GF-D8 (cell line): ENCODE results near the gene TNS4.
A peak's percentile ranks its signal among the peaks of the same experiment; 100 is the strongest.

Experiments used
- DNase-seq: peaks from one replicate; lab custom pipeline; 2025; lab: John Stamatoyannopoulos, UW

TNS4 gene

DNA sequence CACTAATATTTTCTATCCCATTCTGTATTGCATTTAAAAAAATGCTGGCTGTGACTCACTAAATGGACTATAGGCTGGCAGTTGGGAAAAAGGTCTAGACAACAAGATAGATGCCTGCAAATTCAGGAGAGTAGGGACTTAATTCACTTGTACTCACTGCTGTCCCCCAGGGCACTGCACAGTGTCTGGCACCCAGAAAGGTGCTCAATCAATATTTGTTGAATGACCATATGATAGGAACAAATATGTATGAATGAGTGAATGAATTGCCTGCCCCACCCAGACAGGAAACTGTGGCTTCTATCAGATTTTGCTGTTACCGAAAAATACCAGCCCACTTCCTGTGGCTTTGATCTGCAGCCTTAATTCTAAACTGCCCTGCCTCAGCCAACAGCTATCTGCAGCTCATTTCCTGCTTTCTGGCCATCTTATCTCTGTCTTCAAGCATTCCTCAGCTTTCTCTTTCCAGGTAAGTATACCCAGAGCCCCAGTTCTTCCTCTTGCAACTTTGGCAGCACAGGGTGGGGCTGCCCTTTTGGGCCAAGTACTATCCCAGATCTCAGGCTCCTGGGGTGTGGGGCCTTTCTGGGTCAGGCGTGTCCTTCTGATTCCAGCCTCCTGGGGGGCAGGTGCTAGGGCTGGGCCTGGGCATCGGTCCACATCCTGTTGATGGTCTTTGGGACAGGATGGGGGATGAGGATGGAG is 15.3 kb upstream of the TNS4 start:
- peak; percentile 68 for DNase-seq

DNA sequence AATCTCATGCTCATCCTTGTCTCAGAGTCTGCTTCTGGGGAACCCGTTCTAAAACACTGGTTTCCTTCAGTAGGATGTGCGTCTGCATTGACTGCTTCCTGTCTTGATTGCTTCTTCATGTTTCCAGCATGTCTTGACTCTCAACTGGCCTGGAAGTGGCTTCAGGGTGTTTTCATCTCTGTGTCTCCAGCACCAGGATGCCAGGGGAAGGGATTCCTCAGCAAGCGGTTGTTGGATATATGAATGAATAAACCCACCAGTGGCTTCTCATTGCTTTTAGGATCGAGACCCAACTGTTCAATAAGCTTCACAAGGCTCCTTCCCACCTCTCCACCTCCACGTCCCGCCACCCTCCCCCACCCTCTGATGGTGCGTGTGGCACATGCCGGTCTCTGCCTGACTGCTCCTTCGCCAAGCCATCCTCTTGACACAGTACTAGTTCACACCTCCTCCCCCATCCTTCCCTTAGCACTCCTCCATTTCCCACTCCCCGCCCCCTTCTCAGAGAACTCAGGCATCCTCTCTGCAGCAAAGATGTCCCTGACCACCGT is 14.1 kb upstream of the TNS4 start:
- no peak for DNase-seq

DNA sequence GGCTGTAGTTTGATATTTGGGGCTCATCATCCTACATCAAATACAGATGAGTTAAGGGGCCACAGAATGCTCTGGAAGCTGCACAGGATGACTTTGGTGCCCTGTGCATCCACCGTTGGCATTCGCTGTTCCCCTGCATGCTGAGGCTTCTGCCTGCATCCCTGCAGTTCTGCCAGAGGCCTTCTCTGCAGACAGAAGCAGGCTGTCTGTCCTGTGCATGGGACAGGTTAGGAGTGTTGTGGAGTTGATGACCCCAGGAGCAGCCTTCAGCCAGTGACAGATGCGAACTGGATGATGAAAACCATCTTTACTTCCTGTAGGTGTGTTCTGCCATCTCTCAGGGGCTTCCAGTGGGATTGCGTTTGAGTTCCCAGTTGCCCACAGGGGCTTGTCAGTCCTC is 13.6 kb upstream of the TNS4 start:
- no peak for DNase-seq

DNA sequence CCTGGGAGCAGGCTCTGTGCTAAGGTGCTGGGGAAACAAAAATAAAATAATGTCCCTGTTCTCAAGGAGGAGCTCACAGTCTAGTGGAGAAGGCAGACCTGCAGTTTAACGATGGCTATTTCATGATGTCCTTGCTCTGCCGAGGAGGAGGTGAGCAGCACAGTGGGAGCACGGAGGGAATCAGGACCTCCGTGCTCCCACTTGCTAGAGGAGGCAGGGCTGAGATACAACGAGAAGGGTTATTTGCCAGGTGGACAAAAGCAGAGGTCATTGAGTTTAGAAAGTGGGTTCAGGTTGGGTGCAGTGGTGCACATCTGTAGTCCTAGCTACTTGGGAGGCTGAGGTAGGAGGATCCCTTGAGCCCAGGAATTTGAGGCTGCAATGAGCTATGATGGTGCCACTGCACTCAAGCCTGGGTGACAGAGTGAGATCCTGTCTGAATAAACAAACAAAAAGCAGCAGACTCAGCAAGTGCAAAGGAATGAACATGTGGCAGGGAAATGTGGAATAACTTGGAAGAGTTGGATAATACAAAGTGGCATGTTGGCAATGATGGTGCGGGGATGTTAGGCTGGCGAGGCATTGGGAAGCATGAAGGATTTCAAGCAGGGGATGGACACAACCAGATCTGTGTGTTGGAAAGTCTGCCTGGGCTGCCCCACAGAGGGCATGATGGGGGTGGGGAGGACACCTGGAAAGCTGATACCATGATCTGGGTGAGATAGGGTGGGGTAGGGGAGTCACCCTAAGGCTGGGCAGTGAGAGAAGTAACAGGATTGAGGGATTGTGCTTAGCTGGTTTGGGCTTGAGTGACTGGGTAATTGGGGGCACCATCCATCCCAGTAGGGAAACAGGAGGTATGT is 12.8 kb upstream of the TNS4 start:
- DNase-seq: no peak

DNA sequence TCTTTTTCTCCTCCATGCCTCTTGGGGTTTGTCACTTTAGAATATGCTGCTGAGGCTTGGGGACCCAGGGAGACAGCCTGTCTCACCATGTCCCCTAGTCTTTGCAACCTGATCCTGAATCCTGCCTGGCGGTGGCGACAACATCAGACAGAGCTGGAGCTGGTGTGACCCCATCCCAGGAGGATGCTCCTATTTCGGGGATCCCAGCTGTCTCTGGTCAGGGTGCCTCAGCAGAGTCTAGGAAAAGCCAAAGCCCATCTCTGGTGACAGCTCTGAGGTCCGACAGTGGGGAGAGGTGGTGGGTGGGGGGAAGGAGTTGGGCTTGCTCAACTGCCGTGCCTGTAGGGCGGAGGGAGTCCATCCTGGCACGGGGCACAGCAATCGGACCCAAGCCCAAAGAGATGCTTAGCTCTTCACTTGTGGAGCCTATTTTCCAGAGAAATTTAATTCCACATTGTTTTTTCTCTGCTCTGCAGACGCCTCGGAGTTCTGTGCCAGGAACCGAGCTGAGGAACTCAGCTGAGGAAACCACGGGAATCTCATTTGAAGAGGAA is 10.3 kb upstream of the TNS4 start:
- no peak for DNase-seq

DNA sequence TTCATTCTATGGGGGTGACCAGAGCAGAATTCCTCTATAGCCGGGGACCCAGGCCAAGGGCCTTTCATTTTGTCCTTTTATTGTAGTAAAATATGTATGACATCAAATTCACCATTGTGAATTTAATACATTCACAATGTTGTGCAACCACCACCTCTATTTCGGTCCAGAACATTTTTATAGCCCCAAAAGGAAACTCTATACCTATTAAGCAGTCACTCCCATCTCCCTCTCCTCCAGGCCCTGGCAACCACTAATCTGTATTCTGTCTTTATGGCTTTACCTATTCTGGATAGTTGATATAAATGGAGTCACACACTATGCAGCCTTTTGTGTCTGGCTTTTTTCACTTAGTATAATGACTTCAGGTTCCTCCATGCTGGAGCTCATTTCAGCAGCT is 9.7 kb upstream of the TNS4 start:
- no peak for DNase-seq

DNA sequence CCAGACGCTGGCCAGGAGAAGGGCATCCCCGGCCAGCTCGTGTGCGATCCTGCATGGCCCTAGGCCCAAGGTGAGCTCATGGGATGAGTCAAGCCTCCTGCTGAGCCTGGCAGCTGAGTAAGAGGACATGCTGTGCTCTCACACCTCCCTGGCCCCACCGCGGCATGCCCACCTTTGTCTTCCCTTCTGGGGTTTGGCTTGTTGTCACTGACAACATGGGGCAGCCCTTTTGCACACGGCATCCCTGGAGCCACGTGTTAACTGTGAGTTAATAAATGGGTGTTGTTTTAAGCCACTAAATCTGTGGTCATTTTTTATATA is 8.9 kb upstream of the TNS4 start:
- no peak for DNase-seq

DNA sequence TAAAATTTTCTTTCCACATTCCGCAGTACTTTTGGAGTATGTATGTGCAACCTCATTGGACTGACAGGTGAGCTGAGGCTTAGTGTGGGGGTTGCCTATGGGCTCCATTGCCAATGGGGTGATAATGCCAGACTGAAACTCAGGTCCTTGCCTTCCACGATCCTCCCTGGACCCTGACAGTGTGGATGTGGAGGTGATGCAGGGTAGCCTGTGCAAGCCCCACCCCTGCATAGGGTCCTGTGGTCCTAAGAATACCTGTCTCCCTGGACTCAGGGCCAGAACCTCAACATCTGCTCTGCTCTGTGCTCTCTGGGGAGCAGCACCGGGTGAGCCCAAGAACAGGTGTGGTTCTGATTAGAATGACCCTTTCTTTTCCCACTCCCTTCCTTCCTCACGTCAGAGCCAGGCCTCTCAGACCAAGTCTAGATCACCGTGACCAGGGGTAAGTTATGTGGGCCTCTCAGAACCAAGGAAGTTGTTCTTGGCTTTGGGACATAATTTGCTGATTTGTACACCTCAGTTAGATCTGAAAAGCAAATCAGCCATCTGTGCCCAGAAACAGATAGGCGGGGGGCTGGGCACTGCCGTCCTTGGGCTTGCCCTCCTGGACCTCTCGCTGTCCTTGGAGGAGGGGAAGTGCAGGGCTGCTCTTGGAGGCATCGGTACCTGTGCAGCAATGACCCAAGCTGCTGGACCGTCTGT is 8.4 kb upstream of the TNS4 start:
- no peak for DNase-seq

DNA sequence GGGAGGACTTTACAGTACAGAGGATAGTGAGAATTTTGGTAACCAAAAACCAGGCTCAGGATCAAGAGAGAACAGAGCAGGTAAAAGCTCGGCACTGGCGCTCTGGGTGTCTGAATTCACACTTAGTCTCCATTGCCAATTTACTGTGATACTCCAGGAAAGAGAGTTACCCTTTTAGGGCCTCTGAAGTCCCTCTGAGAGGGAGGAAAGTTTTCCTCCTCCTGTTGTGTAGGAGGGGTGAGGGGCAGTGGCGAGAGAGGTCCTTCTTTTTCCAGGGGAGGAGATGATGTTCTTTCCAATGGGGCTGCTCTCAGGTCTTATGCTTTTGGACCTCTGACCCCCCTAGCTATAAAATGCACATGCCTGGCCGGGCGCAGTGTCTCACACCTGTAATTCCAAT is 5.4 kb upstream of the TNS4 start:
- no peak for DNase-seq

DNA sequence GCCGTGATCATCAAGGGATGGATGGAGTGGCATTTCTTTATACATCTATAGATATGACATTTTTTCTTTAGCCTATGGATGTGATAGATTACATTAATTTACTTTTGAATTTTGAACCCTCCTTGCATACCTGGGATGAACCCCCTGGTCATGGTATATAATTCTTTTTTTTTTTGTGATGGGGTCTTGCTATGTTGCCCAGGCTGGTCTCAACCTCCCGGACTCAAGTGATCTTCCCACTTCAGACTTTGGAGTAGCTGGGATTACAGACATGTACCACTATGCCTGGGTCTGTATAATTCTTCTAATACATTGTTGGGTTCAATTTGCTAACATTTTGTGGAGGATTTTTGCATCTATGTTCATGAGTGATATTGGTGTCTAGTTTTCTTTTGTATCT is 1.7 kb upstream of the TNS4 start:
- DNase-seq: no peak

DNA sequence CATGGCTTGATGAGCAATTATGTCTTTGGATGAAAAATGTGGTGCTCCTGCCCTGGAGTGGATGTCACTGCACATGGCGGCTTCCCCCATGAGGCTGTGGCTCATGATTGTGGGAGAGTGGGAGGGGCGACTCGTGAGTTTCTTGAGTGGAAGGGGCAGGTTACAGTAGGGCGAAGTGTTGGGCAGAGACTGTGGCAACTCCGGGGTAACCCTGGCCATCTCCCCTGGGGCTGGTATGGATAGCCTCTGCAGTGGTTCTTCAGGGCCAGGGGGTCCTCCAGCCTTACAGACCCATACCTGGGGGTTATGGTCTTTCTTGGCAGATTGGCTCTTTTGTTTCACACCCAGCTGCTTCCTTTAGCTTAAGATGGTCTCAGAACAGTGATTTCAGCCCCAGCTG is 1.3 kb upstream of the TNS4 start:
- DNase-seq: no peak

DNA sequence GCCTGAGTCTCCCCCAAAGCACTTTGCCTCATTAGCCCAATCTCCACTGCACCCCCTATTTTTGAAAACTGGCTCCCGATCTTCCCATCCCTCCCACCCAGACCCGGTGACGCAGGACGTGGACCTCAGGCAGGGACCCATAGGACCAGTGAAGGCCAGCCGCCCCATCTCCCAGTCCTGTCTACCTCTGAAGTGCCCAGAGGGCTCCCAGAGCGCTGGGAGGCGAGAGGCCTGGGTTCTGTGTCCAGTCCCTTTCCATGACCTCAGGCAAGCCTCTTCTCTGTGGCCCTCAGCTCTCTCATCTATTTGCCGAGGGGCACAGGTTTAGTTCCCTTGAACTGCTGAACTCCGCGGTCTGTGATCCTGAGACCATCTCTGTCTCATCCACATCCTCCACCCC is 714 bp downstream of the TNS4 start:
- no peak for DNase-seq

DNA sequence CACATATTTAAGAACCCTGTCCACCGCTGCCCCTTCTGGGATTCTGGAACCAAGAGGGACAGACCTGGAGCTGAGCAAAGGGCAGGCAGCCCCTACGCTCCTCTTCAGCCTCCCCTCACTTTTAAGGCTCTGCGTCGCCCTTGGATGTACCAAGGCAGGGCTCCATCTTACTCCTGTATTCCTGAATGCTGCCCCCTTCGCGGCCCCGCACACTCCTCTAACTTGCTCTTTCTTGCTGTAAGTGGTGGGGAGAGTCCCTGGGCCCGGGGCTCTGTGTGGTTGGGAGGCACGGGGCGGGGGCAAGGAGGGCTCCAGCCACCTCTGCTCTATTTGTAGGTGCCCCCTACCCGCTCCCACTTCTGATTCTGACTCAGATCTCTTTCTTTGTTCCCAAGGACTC is 1.2 kb downstream of the TNS4 start:
- DNase-seq: no peak

DNA sequence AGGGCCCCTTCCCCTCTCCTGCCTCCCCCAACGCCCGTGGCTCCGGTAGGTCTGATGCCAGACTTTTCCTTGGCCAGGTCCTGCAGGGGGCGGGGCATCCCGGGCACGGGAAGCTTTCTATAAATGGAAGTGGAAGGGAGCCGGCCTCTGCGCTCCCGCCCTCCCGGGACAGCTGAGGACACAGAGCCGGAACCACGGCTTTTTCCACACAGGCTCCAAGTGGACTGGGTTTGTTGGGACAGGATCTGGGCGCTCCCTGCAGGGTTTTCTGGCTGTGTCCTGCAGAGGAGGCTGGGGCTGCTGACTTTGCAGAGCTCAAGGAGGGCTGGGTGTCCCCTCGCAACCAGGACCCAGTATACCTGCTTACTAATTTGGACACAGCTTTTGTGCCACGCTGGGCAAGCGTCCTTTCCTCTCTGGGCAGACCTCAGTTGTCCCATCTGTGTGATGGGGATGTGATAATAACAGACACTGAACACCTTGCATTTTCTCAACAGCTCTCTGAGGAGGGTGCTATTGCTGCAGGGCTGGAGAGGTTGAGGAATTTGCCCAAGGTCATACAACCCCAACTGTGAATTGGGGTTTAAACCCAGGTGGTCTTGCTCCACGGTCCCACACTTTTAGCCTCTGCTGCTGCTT is 1.8 kb downstream of the TNS4 start:
- no peak for DNase-seq

DNA sequence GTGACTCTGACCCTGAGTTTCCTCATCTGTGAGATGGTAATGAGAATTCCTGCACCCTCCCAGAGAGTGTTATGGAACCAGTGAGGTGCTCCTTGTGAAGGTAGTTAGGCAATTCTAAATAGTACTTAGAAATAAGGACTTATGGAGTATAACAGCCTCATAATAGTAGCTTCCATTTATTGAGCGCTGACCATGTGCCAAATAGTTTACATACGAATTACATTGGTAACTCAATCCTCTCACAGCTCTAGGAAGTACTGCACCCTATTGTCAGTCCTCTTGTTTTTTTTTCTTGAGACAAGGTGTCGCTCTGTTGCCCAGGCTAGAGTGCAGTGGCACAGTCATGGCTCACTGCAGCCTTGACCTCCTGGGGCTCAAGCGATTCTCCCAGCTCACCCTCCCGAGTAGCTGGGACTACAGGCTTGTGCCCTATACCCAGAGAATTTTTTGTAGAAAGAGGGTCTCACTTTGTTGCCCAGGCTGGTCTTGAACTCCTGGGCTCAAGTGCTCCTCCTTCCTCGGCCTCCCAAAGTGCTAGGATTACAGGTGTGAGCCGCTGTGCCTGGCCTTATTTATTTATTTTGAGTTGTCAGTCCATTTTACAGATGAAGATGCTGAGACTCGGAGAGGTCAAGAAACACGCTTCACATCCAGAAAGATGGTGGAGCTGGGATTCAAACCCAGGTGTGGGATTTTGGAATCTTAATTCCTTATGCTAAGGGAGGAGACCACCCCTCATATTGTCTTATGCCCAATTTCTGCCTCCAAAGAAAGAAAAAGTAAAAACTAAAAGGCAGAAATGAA is 2.9 kb downstream of the TNS4 start:
- no peak for DNase-seq

DNA sequence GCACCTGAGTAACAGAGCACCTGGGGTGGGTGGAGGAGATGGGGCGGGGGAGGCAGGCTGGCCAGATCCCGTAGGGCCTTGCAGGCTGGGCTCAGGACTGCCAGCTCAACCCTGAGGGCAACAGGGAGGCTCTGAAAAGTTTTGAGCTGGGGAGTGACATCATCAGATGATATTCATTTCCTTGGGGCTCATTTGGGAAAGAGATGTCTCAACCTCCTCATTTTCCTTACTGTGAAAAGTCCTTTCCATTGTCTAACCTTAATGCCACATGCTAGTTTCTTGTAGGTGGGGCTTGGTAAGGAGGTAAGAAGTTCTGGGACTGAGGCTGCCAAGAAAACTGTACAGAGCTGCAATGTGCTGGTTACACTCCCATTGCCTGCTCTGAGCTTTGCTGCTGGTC is 3.7 kb downstream of the TNS4 start:
- DNase-seq: no peak

DNA sequence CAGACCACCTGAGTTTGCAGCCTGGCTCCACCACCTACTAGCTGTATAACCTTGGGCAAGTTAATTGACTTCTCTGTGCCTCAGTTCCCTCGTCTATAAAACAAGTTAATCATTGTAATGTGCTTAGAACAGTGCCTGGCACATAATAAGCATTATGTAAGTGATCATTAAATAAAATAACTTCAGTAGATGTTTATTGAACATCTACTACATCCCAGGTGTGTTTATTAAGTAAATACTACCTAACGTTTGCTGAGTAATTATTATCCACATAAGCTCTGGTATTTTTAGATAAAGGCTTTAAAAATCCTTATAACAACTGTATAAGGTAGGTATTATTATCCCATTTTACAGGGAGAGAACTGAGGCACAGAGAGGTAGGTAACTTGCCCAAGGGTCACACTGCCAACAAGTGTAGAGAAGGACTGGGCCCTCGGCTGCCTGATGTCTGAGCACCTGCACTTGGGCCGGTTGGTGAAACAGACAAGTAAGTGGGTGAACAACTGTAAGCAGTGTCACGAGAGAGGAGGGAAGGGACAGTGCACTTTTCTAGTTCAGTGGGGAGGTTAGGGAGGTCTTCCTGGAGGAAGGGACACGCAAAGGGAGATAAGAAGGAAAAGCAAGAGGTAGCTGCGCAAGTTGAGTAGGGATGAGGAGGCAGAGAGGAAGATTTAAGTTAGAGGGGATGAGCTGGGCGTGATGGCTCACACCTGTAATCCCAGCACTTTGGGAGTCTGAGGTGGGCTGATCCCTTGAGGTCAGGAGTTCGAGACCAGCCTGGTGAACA is 4.6 kb downstream of the TNS4 start:
- no peak for DNase-seq

DNA sequence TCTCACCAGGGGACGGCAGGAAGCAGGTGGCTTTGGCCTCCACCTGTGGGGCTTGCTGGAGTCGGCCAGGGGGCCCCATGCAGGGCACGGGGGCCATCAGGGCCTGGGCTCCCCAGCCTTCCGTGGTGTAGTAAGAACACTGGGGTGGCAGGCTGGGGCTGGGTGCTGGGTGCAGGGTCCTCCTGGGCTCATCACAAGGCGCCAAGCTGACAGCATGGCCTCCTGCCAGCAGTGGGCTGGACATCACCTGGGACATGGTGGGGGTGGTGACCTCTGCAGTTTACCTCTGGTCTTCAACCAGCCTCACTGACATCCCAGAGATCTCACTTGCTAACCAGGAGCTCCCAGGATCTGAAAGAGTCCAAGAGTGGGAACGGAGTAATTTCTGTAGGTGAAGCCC is 5.3 kb downstream of the TNS4 start:
- no peak for DNase-seq

DNA sequence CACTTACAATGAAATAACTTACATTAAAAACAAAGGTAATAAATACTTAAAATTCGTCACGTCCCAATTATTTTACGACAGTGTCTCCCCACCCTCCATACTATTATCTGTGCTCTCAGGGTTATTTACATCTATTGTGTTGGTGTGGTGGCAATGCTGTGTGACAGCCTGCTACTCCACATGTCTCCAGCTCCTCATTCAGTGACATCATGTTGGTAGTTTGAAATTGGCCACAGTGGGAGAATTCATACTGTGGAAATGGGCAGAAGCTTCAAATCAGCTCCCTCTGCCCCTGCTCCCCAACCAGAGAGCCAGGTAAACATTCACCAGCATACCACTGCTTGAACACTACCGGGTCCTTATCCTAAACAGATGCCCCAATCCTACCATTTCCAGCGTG is 6.3 kb downstream of the TNS4 start:
- DNase-seq: no peak

DNA sequence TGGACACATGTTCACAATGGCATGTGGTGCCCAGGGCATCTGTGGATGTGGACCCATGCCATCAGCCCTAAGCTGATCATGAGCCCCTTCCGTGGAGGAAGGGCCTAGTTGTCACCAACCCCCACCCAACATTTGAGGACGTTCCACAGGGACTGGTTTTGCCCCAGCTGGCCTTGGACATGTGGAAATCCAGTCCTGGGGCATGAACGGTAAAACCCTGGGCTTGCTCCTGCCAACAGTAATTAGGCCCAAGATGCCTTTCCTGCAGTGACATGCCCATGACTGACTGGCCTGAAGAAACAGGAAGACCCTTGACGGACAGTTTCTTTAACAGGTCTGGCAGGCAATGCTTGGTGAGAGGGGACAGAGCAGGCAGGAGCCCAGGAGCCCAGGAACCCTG is 7.7 kb downstream of the TNS4 start:
- DNase-seq: no peak

DNA sequence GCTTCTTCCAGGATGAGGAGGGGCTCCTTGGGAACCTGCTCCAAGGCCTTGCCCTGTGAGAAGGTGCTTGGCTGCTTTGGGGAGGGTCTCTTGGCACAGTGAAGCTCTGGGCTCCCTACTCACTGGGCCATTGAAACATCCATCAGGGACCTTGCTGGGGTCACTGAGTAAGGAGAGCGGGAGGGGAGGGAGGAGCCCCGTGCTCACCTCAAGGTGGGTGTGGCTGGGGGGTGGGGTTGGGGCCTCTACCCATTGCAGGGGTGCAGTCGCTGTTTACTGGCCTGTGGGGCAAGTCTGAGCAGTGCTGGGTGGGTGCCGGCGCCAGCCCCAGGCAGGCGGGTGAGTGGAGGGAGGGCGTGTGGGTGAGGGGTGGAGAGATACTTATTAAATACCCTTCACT is 9.9 kb downstream of the TNS4 start:
- no peak for DNase-seq
